Activated T-helper 1 cell treated with anti-CD3 and anti-CD28 coated beads, Interleukin-12 subunit alpha, Interleukin-12 subunit beta, Interleukin-2, Interleukin-4 antibody, amounts not matched to agents 30 ng/mL and 10 ng/mL and 1 ng/mL, durations not matched to agents 14 hours and 24 hours and 36 hours (primary cell): ENCODE results near the gene SH3BP5. TPM values are rescaled to one million over a fixed set of nuclear protein-coding genes. Genes with fewer than 3 reads are reported as not detected.

Experiments
- DNase-seq: peaks from one replicate; pipeline ENCODE4 v3.0.0; 2021; ENCODE audit warnings: low spot score
- H3K27ac Mint-ChIP-seq: one replicate; pipeline ENCODE4 v1.8.0; 2021; ENCODE audit warnings: mild to moderate bottlenecking, mixed read lengths
- H3K27me3 Mint-ChIP-seq: one replicate; pipeline ENCODE4 v1.8.0; 2022; ENCODE audit warnings: mild to moderate bottlenecking, moderate library complexity, mixed read lengths; ENCODE audit not compliant: insufficient read depth
- H3K36me3 Mint-ChIP-seq: one replicate; pipeline ENCODE4 v1.8.0; 2021; ENCODE audit warnings: low read depth, mixed read lengths
- H3K4me1 Mint-ChIP-seq: one replicate; pipeline ENCODE4 v1.8.0; 2021; ENCODE audit warnings: low read depth, mixed read lengths
- H3K4me3 Mint-ChIP-seq: one replicate; pipeline ENCODE4 v1.8.0; 2021; ENCODE audit warnings: mild to moderate bottlenecking, moderate library complexity, mixed read lengths
- H3K9me3 Mint-ChIP-seq: one replicate; pipeline ENCODE4 v1.8.0; 2021; ENCODE audit warnings: mixed read lengths
- intact Hi-C: fragments of 100-400 bp; cut with micrococcal nuclease; formaldehyde crosslinking; loops from one replicate; pipeline ENCODE4 v1.15.1; 2024
- total RNA-seq: library from RNA; stranded (reverse); gene quantifications from 2 replicates; pipeline ENCODE4 v1.2.3, GENCODE V29; 2022

Gene SH3BP5
- total RNA-seq, 1 donor from 2014 or later: 30.3 TPM

- H3K27ac Mint-ChIP-seq: peak overlapping the region; percentile 18
- H3K4me1 Mint-ChIP-seq: peaks cover 81% of the 10 kb centered on the region
- intact Hi-C loops: no loop called here
- peaks cover 18% of the 10 kb centered on the region for H3K36me3 Mint-ChIP-seq
- no peaks in the 10 kb centered on the region for H3K9me3 Mint-ChIP-seq
- H3K27me3 Mint-ChIP-seq: no peaks in the 10 kb centered on the region
- no peak overlapping the region for H3K4me3 Mint-ChIP-seq
- no peak for DNase-seq
Measured at GRCh38 chr3:15314276-15314675, 18.1 kb downstream of the SH3BP5 start.

DNA sequence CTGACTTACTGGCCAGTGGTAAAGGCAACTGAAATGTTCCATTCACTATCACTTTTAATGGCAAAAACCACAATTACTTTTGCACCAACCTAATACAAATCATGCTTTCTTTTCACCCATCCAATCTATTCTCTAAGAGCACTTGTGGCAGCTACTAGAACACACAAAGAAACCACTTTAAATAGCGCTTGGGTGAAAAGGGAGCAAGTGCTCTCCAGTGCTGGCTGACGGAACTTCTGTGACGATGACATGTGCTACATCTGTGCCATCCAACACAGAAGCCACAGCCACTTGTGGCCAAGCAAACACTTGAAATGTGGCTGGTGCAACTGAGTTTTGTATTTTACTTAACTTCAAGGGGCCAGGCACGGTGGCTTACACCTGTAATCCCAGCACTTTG, 18.9 kb downstream of the SH3BP5 start:
- peaks cover 16% of the 10 kb centered on the region for H3K36me3 Mint-ChIP-seq
- no peak overlapping the region for H3K27ac Mint-ChIP-seq
- no peak for DNase-seq
- H3K27me3 Mint-ChIP-seq: no peaks in the 10 kb centered on the region
- intact Hi-C loops: no loop called here
- no peaks in the 10 kb centered on the region for H3K9me3 Mint-ChIP-seq
- peaks cover 85% of the 10 kb centered on the region for H3K4me1 Mint-ChIP-seq
- H3K4me3 Mint-ChIP-seq: no peak overlapping the region

DNA sequence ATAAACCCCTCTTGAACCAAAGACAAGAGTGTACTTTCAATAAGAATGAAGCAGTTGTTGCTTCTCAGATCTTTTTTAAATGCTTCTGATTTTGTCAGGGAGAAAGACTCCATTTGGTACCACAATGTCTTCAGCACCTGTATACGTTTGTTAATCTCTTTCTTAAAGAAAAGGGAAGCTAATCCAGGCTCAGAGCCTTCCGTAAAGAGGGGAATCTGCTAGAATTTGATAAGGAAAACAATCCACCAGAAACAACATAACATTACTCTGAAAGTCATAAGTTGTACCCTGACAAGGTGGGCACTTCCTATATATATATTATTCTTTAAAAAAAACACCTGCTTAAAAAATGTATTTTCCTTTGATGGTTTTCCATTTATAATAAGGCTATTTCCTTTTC, 19.8 kb downstream of the SH3BP5 start:
- Mint-ChIP-seq H3K27ac (peak overlapping the region; percentile 47), H3K4me1 (peaks cover 84% of the 10 kb centered on the region), H3K9me3 (no peaks in the 10 kb centered on the region), H3K4me3 (peak overlapping the region; percentile 48), H3K36me3 (peaks cover 16% of the 10 kb centered on the region), H3K27me3 (no peaks in the 10 kb centered on the region)
- no peak for DNase-seq
- intact Hi-C loops: no loop called here

DNA sequence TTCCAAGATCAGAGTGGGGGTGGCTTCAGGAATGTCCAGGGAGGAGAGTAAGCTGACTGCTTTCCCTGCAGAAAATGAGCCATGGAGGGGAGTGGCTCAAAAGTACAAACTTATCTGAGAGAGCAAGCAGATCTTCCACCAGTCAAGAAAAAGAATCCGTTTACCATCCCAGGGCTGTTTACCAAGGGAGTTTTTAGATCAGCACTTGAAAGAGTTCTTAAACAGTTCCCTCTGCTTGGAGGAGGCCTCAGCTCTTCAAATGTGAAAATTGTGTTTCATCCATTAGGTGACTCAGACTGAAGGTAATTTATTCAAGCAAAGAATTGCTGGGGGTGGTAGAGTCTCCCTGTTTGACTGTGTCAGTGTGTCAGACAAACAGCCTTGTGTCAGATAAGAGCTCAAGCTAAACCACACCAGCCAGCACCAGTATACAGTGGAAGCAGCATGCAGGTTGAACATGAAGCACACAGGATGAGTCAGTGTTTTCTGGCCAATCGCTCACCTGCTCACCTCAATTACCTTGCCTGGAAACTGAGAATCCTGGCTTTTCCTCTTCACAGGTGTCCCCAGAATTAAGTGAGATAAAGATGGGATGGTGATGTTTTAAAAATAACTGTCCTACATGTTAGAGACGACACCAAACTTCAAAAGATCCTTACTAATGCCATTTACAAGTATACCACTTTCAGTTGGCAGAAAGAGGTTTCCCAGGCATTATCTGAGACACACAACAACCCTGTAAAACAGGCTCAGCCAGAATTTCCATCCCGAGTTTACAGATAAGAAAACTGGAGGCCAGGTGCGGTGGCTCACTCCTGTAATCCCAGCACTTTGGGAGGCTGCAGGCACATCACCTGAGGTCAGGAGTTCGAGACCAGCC, 21.7 kb downstream of the SH3BP5 start:
- Mint-ChIP-seq H3K4me3 (peak overlapping the region; percentile 66), H3K27ac (peak overlapping the region; percentile 94), H3K36me3 (peaks cover 13% of the 10 kb centered on the region), H3K9me3 (no peaks in the 10 kb centered on the region), H3K27me3 (no peaks in the 10 kb centered on the region), H3K4me1 (peaks cover 69% of the 10 kb centered on the region)
- DNase-seq: peak; percentile 66
- intact Hi-C loops: loop anchor here (1.0 to 2.0 kb wide), 13 partner anchors 10 to 486 kb away; partner anchors contain the start of genes ANKRD28, BTD, CAPN7 and HACL1

DNA sequence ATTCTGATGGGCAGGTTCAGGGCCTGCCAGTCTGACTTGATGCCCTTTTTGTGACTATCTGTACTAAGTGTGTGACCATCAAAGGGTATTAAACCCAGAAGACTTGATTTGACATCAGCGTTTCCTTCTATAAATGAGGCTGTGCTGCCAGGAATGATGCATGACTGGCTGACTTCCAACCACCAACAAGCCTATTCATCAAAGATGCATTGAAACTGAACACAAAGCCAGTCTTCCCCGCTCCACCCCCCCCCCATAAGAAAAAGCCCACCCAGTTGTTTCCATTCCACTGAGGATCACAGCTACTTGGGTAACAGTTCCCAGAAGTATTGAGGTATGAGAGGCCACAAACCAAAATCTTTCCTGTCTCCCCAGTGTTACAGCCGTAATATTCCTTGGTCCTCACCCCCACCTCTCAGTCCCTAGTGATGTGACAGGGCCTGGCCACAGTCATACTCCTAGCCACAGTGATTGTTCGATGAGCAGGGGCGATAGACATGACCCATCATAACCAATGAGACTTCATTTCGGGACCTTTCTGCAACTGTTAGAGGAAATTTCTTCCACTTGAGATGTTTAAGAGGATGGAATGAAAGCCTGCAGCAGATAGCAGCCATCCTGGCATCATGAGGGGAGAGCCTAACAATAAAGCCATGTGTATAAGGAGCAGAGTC, 22.6 kb downstream of the SH3BP5 start:
- no peak for DNase-seq
- Mint-ChIP-seq H3K9me3 (no peaks in the 10 kb centered on the region), H3K36me3 (peaks cover 15% of the 10 kb centered on the region), H3K27me3 (no peaks in the 10 kb centered on the region), H3K4me3 (peak overlapping the region; percentile 66), H3K4me1 (peaks cover 66% of the 10 kb centered on the region), H3K27ac (peak overlapping the region; percentile 94)
- intact Hi-C loops: loop anchor here (1.0 to 2.0 kb wide), 13 partner anchors 11 to 487 kb away; partner anchors contain the start of genes ANKRD28, BTD, CAPN7 and HACL1

DNA sequence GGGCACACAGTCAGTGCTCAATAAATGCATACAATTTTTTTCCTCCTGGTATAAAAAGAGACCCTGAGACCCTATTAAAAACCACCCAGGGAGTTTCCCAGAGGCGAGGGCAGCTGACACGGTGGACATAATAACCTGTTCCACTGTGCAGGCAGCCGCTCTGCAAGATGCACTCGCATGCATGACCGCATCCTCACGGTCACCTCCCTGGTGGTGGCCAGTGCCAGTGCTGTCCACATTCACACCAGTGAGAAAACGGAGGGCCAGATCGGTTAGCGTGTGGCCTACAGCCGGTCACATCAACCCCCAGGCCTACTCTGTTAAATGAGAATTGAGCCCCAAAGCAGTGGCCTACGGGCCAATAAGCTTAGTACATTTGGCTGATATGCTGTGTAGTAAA, 24.8 kb downstream of the SH3BP5 start:
- H3K27me3 Mint-ChIP-seq: no peaks in the 10 kb centered on the region
- H3K9me3 Mint-ChIP-seq: no peaks in the 10 kb centered on the region
- peaks cover 26% of the 10 kb centered on the region for H3K36me3 Mint-ChIP-seq
- intact Hi-C loops: no loop called here
- H3K4me3 Mint-ChIP-seq: no peak overlapping the region
- H3K4me1 Mint-ChIP-seq: peaks cover 69% of the 10 kb centered on the region
- no peak overlapping the region for H3K27ac Mint-ChIP-seq
- no peak for DNase-seq

DNA sequence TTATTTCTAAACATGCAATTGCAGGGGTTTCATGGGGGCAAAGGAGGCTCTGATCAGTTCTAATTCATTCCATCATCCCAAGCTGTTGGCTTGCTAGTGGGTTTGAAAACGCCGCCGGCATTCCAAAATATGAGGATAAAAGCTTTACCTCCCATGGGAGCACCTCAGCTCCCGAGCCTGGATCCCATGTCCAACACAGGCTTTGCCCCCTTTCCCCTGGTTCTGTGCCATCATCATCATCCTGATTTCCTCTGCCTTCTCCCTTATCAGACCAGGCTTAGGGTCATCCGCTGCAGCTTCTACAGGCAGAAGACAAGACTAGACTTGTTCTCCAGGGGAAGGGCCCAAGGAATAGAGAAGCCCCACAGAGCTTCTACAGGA, 25.4 kb downstream of the SH3BP5 start:
- Mint-ChIP-seq H3K27ac (peak overlapping the region; percentile 32), H3K4me1 (peaks cover 71% of the 10 kb centered on the region), H3K36me3 (peaks cover 28% of the 10 kb centered on the region), H3K9me3 (no peaks in the 10 kb centered on the region), H3K27me3 (no peaks in the 10 kb centered on the region), H3K4me3 (peak overlapping the region; percentile 4)
- no peak for DNase-seq
- intact Hi-C loops: no loop called here

DNA sequence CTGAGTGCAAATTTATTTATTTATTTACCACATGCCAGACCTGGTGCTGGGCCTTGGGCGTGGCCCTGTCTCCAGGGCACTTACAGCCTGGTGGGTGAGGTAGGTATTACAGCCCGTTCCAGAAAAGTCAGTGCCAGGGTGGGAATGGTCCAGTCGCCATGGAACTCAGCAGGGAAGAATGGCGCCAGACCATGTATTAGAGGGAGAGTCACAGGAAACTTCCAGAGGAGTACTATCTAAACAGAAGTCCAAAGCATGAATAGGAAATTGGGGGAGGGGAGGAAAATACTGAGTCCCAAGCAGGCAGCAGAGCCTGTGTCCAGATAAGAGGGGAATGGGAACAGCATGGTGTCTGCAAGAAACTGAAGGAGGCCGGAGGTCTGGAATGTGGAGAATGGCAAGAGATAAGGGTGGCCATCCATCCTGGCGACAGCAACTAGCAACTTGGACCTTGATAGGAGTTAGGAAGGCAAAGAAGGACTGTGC, 27.0 kb downstream of the SH3BP5 start:
- Mint-ChIP-seq H3K27ac (peak overlapping the region; percentile 4), H3K36me3 (peaks cover 41% of the 10 kb centered on the region), H3K4me1 (peaks cover 75% of the 10 kb centered on the region), H3K4me3 (no peak overlapping the region), H3K27me3 (no peaks in the 10 kb centered on the region), H3K9me3 (no peaks in the 10 kb centered on the region)
- intact Hi-C loops: no loop called here
- DNase-seq: no peak

DNA sequence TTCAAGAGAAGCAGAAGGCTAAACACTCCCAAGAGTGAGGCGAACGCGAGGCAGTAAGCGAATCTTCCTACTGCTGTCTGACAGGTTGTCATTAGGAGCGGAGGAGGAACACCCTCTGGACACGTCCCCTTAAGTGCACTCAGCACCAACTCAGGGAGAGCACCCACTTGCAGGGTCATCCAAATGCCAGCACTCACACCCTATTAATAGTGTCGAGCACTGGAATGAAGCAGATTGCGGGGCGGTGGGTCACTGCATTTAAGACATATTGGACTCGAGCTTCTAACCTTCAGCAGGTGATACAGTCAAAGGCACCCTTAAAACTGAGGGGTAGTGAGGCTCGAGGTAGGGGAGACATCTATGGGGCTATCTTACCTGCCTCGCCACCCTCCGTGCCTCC, 28.7 kb downstream of the SH3BP5 start:
- Mint-ChIP-seq H3K4me3 (peak overlapping the region; percentile 40), H3K4me1 (peaks cover 73% of the 10 kb centered on the region)
- intact Hi-C loops: no loop called here

GRCh38 chr3:15303216-15303615, 29.2 kb downstream of the SH3BP5 start:
- no peak for DNase-seq
- no peak overlapping the region for H3K27ac Mint-ChIP-seq
- no peaks in the 10 kb centered on the region for H3K27me3 Mint-ChIP-seq
- peaks cover 5% of the 10 kb centered on the region for H3K9me3 Mint-ChIP-seq
- no peak overlapping the region for H3K4me3 Mint-ChIP-seq
- H3K4me1 Mint-ChIP-seq: peaks cover 73% of the 10 kb centered on the region
- peaks cover 50% of the 10 kb centered on the region for H3K36me3 Mint-ChIP-seq
- intact Hi-C loops: no loop called here

More for the DNA sequence above, 28.7 kb downstream of the SH3BP5 start:
- DNase-seq: no peak
- no peaks in the 10 kb centered on the region for H3K27me3 Mint-ChIP-seq
- H3K36me3 Mint-ChIP-seq: peaks cover 44% of the 10 kb centered on the region
- H3K27ac Mint-ChIP-seq: peak overlapping the region; percentile 92
- H3K9me3 Mint-ChIP-seq: peaks cover under 1% of the 10 kb centered on the region

- Mint-ChIP-seq H3K36me3 (peaks cover 57% of the 10 kb centered on the region), H3K27me3 (no peaks in the 10 kb centered on the region), H3K4me3 (no peak overlapping the region), H3K27ac (no peak overlapping the region), H3K9me3 (peaks cover 8% of the 10 kb centered on the region), H3K4me1 (peaks cover 79% of the 10 kb centered on the region)
- no peak for DNase-seq
- intact Hi-C loops: no loop called here
Measured at GRCh38 chr3:15301761-15302160, 30.6 kb downstream of the SH3BP5 start.

- peak overlapping the region; percentile 6 for H3K27ac Mint-ChIP-seq
- peak overlapping the region; percentile 35 for H3K4me3 Mint-ChIP-seq
- H3K4me1 Mint-ChIP-seq: peaks cover 84% of the 10 kb centered on the region
- DNase-seq: no peak
- H3K9me3 Mint-ChIP-seq: peaks cover 8% of the 10 kb centered on the region
- peaks cover 60% of the 10 kb centered on the region for H3K36me3 Mint-ChIP-seq
- no peaks in the 10 kb centered on the region for H3K27me3 Mint-ChIP-seq
- intact Hi-C loops: loop anchor here (1.0 kb wide), 1 partner anchor 8 kb away; no protein-coding TSS in a partner anchor
Measured at GRCh38 chr3:15300323-15301078, 31.9 kb downstream of the SH3BP5 start.
